Measurements from ENCODE around the gene RHOBTB3.

The RHOBTB3 gene

GRCh38 chr5:95731571-95732554 is 727 bp downstream of the RHOBTB3 start:
- peak; percentile 73 for DNase-seq (ENCODE audit: low spot score)

- no peak for DNase-seq (ENCODE audit: low spot score)
These were observed 2.0 kb downstream of the RHOBTB3 start for GRCh38 chr5:95733107-95733665.

- DNase-seq (ENCODE audit: low spot score), result no peak
These were observed 3.1 kb downstream of the RHOBTB3 start for GRCh38 chr5:95734187-95734586.

GRCh38 chr5:95734906-95735305 is 3.8 kb downstream of the RHOBTB3 start:
- no peak for DNase-seq (ENCODE audit: low spot score)

GRCh38 chr5:95735406-95735805 is 4.3 kb downstream of the RHOBTB3 start:
- no peak for DNase-seq (ENCODE audit: low spot score)

- no peak for DNase-seq (ENCODE audit: low spot score)
These were observed 6.9 kb downstream of the RHOBTB3 start for GRCh38 chr5:95738072-95738471.

GRCh38 chr5:95738834-95739233 is 7.7 kb downstream of the RHOBTB3 start:
- DNase-seq (ENCODE audit: low spot score), result no peak

GRCh38 chr5:95739857-95740256 is 8.7 kb downstream of the RHOBTB3 start:
- no peak for DNase-seq (ENCODE audit: low spot score)

- DNase-seq (ENCODE audit: low spot score), result no peak
These were observed 10.3 kb downstream of the RHOBTB3 start for GRCh38 chr5:95741458-95741857.

GRCh38 chr5:95743232-95743631 is 12.1 kb downstream of the RHOBTB3 start:
- DNase-seq (ENCODE audit: low spot score), result no peak

GRCh38 chr5:95743877-95744276 is 12.7 kb downstream of the RHOBTB3 start:
- DNase-seq (ENCODE audit: low spot score), result no peak

GRCh38 chr5:95746194-95746593 is 15.1 kb downstream of the RHOBTB3 start:
- DNase-seq (ENCODE audit: low spot score), result no peak

- DNase-seq (ENCODE audit: low spot score), result no peak
These were observed 15.9 kb downstream of the RHOBTB3 start for GRCh38 chr5:95746722-95747679.

GRCh38 chr5:95748133-95748532 is 17.0 kb downstream of the RHOBTB3 start:
- no peak for DNase-seq (ENCODE audit: low spot score)

GRCh38 chr5:95754545-95754944 is 23.4 kb downstream of the RHOBTB3 start:
- no peak for DNase-seq (ENCODE audit: low spot score)

GRCh38 chr5:95759005-95759404 is 27.9 kb downstream of the RHOBTB3 start:
- no peak for DNase-seq (ENCODE audit: low spot score)

GRCh38 chr5:95759634-95760033 is 28.5 kb downstream of the RHOBTB3 start:
- DNase-seq (ENCODE audit: low spot score), result no peak

- DNase-seq (ENCODE audit: low spot score), result no peak
These were observed 29.4 kb downstream of the RHOBTB3 start for GRCh38 chr5:95760273-95761191.

- no peak for DNase-seq (ENCODE audit: low spot score)
These were observed 30.9 kb downstream of the RHOBTB3 start for GRCh38 chr5:95761771-95762651.

GRCh38 chr5:95762652-95763041 is 31.5 kb downstream of the RHOBTB3 start:
- no peak for DNase-seq (ENCODE audit: low spot score)

All from ecto neural progenitor cell (in vitro differentiated cells).